DND-41 (cell line): Measurements from ENCODE around the gene SYCN.

Experiments
- ATAC-seq: fragments of 200-7000 bp; cut with Tn5 transposase; 3 replicates; pipeline ENCODE4 v1.9.1; 2021; ENCODE audit warnings: low read depth; ENCODE audit not compliant: insufficient read depth
- DNase-seq: peaks from one replicate; pipeline ENCODE4 v3.0.0-alpha.2; 2020
- H2AFZ ChIP-seq: 2 replicates; pipeline ENCODE4 v1.6.0; 2012; ENCODE audit warnings: low read depth, low read length
- H3K27ac ChIP-seq: 2 replicates; pipeline ENCODE4 v1.5.1; 2012; ENCODE audit warnings: low read length, inconsistent platforms
- H3K27me3 ChIP-seq: fragments of 200-600 bp; sonication (generic); 2 replicates; pipeline ENCODE4 v1.6.0; 2012; ENCODE audit warnings: low read length, mild to moderate bottlenecking, inconsistent platforms; ENCODE audit not compliant: insufficient read depth, poor library complexity
- H3K36me3 ChIP-seq: 2 replicates; pipeline ENCODE4 v1.5.1; 2012; ENCODE audit warnings: low read length, inconsistent platforms; ENCODE audit not compliant: insufficient read depth
- H3K4me1 ChIP-seq: 2 replicates; pipeline ENCODE4 v1.5.1; 2012; ENCODE audit warnings: mild to moderate bottlenecking, low read length; ENCODE audit not compliant: insufficient read depth
- H3K4me2 ChIP-seq: 2 replicates; pipeline ENCODE4 v1.6.0; 2012; ENCODE audit warnings: mild to moderate bottlenecking, moderate library complexity, low read length, inconsistent platforms; ENCODE audit not compliant: insufficient read depth
- H3K4me3 ChIP-seq, 2 experiments: fragments of 200-600 bp in 1 of 2; shearing (Covaris generic) in 1 of 2; 2 replicates each; pipeline ENCODE4 v1.5.1; 2012 to 2016; ENCODE audit warnings: inconsistent platforms in 2 of 2, low read length in 2 of 2, mild to moderate bottlenecking in 2 of 2, low read depth in 1 of 2, moderate library complexity in 1 of 2
- H3K79me2 ChIP-seq: 2 replicates; pipeline ENCODE4 v1.6.0; 2012; ENCODE audit warnings: low read length, inconsistent platforms; ENCODE audit not compliant: insufficient read depth
- H3K9ac ChIP-seq: 2 replicates; pipeline ENCODE4 v1.6.0; 2012; ENCODE audit warnings: low read depth, mild to moderate bottlenecking, inconsistent platforms, low read length, moderate library complexity
- H3K9me3 ChIP-seq: 2 replicates; pipeline ENCODE4 v1.5.1; 2012; ENCODE audit warnings: low read length, moderate library complexity, mild to moderate bottlenecking, inconsistent platforms; ENCODE audit not compliant: insufficient read depth, severe bottlenecking
- H4K20me1 ChIP-seq: 2 replicates; pipeline ENCODE4 v1.6.0; 2012; ENCODE audit warnings: low read length; ENCODE audit not compliant: insufficient read depth
- EZH2 ChIP-seq: IDR thresholded peaks from 3 replicates; pipeline ENCODE4 v1.6.1; 2012; ENCODE audit warnings: borderline replicate concordance, low read depth, mild to moderate bottlenecking, moderate library complexity, low read length, inconsistent platforms; ENCODE audit not compliant: severe bottlenecking
- TF ChIP-seq, protein P1 (sequence below): IDR thresholded peaks from 2 replicates; pipeline ENCODE4 v1.5.1; 2012; ENCODE audit warnings: borderline replicate concordance, low read length, moderate library complexity, mild to moderate bottlenecking; ENCODE audit not compliant: poor library complexity, severe bottlenecking; ENCODE audit errors: extremely low read depth

The SYCN gene

DNA sequence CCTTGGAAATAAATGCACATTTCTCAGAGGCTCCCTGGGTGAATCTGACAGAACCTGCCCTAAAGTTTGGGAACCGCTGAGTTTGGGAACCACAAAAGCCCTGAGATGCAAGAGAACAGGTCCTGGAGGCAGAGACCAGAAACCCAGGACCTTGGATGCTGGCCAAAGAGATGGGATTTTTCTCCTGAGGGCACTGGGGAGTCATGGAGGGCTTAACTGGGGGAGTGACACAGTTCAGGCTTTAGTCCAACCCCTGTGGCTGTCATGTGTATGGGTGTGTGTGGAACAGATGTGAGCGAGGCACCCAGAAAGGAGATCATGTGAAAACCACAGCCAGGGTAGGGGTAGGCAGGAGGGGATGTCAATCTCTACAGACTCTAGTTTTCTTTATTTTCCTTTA, 11.2 kb downstream of the SYCN start:
- no peak overlapping the region for H3K4me2 ChIP-seq

DNA sequence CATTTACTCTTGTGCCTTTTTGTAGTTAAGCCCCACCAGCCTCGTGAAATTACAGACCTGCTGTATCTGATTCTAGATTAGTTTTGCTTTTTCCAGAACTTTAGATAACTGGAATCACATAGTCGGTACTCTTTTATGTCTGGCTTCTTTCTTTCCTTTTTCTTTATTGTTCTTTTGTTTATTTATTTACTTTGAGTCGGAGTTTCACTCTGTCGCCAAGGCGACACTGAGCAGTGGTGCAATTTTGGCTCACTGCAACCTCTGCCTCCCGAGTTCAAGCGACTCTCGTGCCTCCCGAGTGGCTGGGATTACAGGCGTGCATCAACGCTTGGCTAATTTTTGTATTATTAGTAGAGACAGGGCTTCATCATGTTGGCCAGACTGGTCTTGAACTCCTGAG, 13.3 kb downstream of the SYCN start:
- H3K36me3 ChIP-seq, result no peaks in the 10 kb centered on the region
- no peak for ATAC-seq
- no peaks in the 10 kb centered on the region for H3K27me3 ChIP-seq
- H3K27ac ChIP-seq, result no peak overlapping the region
- H3K9me3 ChIP-seq, result no peaks in the 10 kb centered on the region
- H2AFZ ChIP-seq, result no peak overlapping the region
- no peak for TF ChIP-seq EZH2
- TF ChIP-seq, protein P1, sequence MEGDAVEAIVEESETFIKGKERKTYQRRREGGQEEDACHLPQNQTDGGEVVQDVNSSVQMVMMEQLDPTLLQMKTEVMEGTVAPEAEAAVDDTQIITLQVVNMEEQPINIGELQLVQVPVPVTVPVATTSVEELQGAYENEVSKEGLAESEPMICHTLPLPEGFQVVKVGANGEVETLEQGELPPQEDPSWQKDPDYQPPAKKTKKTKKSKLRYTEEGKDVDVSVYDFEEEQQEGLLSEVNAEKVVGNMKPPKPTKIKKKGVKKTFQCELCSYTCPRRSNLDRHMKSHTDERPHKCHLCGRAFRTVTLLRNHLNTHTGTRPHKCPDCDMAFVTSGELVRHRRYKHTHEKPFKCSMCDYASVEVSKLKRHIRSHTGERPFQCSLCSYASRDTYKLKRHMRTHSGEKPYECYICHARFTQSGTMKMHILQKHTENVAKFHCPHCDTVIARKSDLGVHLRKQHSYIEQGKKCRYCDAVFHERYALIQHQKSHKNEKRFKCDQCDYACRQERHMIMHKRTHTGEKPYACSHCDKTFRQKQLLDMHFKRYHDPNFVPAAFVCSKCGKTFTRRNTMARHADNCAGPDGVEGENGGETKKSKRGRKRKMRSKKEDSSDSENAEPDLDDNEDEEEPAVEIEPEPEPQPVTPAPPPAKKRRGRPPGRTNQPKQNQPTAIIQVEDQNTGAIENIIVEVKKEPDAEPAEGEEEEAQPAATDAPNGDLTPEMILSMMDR, result no peak
- no peak overlapping the region for H3K4me2 ChIP-seq
- H3K4me1 ChIP-seq, result no peaks in the 10 kb centered on the region
- no peak overlapping the region for H3K4me3 ChIP-seq
- no peaks in the 10 kb centered on the region for H3K79me2 ChIP-seq
- DNase-seq, result no peak
- H4K20me1 ChIP-seq, result 0 out of 2 replicates have a peak, but pooled peaks cover 2% of the 10 kb centered on the region
- no peak overlapping the region for H3K9ac ChIP-seq

More for the DNA sequence above, 11.2 kb downstream of the SYCN start:
- Histone ChIP-seq H3K4me1 (no peaks in the 10 kb centered on the region), H3K9me3 (no peaks in the 10 kb centered on the region), H2AFZ (no peak overlapping the region), H3K27ac (no peak overlapping the region), H3K4me3 (no peak overlapping the region), H3K9ac (no peak overlapping the region), H3K27me3 (no peaks in the 10 kb centered on the region), H4K20me1 (0 out of 2 replicates have a peak, but pooled peaks cover 2% of the 10 kb centered on the region), H3K79me2 (no peaks in the 10 kb centered on the region), H3K36me3 (no peaks in the 10 kb centered on the region)
- DNase-seq (no peak), ATAC-seq (0 out of 3 replicates have a peak, but pooled peaks have one; percentile 42)
- TF ChIP-seq, protein P1, result no peak
- no peak for TF ChIP-seq EZH2

DNA sequence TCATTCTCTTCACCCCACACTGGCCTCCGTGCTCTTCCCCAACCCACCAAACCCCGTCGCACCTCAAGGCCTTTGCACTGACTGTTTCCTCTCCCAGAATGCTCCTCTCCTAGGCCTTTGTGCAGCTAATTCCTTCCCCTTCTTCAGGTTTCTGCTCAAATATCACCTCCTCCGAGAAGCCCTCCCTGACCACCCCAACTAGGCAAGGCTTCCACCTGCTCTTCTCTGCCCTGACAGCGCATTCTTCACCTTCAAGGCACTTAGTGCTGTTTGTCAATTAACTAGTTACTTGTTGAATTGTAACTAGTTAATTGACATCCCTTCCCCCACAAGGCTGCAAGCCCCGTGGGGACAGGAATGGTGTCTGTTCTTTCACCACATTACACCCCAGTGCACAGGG, 15.1 kb downstream of the SYCN start:
- ATAC-seq, result no peak
- no peak overlapping the region for H2AFZ ChIP-seq
- no peaks in the 10 kb centered on the region for H3K27me3 ChIP-seq
- no peaks in the 10 kb centered on the region for H3K79me2 ChIP-seq
- no peaks in the 10 kb centered on the region for H3K9me3 ChIP-seq
- no peaks in the 10 kb centered on the region for H3K4me1 ChIP-seq
- H3K4me3 ChIP-seq, result no peak overlapping the region
- no peak overlapping the region for H3K27ac ChIP-seq
- no peaks in the 10 kb centered on the region for H3K36me3 ChIP-seq
- no peak for DNase-seq
- H3K9ac ChIP-seq, result no peak overlapping the region
- TF ChIP-seq EZH2, result no peak
- TF ChIP-seq, protein P1, result no peak
- 0 out of 2 replicates have a peak, but pooled peaks cover 2% of the 10 kb centered on the region for H4K20me1 ChIP-seq
- no peak overlapping the region for H3K4me2 ChIP-seq

DNA sequence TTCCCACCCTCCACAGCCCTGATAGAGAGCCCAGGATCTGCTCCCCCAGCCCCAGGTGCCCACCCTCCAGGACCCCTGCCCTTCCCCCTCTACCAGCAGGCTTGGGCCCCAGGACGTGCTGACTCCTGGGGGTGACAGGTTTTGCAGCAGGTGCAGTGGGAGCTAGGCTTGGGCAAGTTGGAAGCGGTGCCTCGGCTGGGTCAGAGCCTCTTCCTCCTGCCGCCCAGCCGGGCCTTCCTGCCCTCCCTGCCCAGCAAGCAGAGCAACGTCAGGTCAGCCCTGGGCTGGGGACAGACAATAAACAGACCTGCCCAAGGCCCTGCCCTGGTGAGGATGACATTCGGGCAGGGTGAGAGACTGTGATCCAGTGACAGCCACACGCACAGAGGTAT, 16.5 kb downstream of the SYCN start:
- Histone ChIP-seq H3K36me3 (no peaks in the 10 kb centered on the region), H3K4me1 (no peaks in the 10 kb centered on the region)
- DNase-seq, result no peak

More for the DNA sequence above, 16.5 kb downstream of the SYCN start:
- H3K9ac ChIP-seq, result no peak overlapping the region
- no peak overlapping the region for H2AFZ ChIP-seq
- no peak overlapping the region for H3K27ac ChIP-seq
- no peak overlapping the region for H3K4me3 ChIP-seq
- no peaks in the 10 kb centered on the region for H3K79me2 ChIP-seq
- H3K27me3 ChIP-seq, result no peaks in the 10 kb centered on the region
- H3K9me3 ChIP-seq, result no peaks in the 10 kb centered on the region
- TF ChIP-seq, protein P1, result no peak
- no peak for TF ChIP-seq EZH2
- no peak overlapping the region for H3K4me2 ChIP-seq
- H4K20me1 ChIP-seq, result no peaks in the 10 kb centered on the region
- ATAC-seq, result no peak
